Adrenal gland (tissue), 12 donors: ENCODE data around the gene SDK1. TPM values are rescaled to one million over a fixed set of nuclear protein-coding genes. Genes with fewer than 3 reads are reported as not detected.

Experiments
- DNase-seq, 7 donors: peaks; one replicate each; pipeline ENCODE4 v3.0.0-alpha.2; 2019 to 2020
- H3K27ac ChIP-seq, 5 donors: fragments of 200-600 bp; sonication (generic) in 4 of 5; 1 replicate in 3 of 5; 2 replicates in 2 of 5; pipeline versions ENCODE4 v1.5.1 to v1.8.0; 2016 to 2020; ENCODE audit warnings: mild to moderate bottlenecking in 1 of 5
- H3K27me3 ChIP-seq: fragments of 200-600 bp; 2 replicates; pipeline ENCODE4 v1.8.0; 2021
- H3K36me3 ChIP-seq, 2 donors: fragments of 200-600 bp; replicated peaks in 1 of 2; 1 replicate in 1 of 2; 2 replicates in 1 of 2; pipeline versions ENCODE4 v1.5.1 to v1.8.0; 2018 to 2022
- H3K4me1 ChIP-seq, 2 donors: fragments of 200-600 bp; replicated peaks in 1 of 2; 1 replicate in 1 of 2; 2 replicates in 1 of 2; pipeline versions ENCODE4 v1.5.1 to v1.8.0; 2018 to 2021
- H3K4me3 ChIP-seq, 4 donors: fragments of 200-600 bp; sonication (generic) in 3 of 4; one replicate each; pipeline ENCODE4 v1.5.1; 2016 to 2018
- H3K9me3 ChIP-seq, 3 donors: fragments of 200-600 bp; sonication (generic) in 1 of 3; replicated peaks in 1 of 3; 1 replicate in 2 of 3; 2 replicates in 1 of 3; pipeline versions ENCODE4 v1.5.1 to v1.8.0; 2016 to 2021
- POLR2A ChIP-seq, 2 donors: fragments of 450-650 bp; IDR thresholded peaks; one replicate each; pipeline ENCODE4 v1.6.1; 2017; ENCODE audit warnings: antibody characterized with exemption in 2 of 2, mild to moderate bottlenecking in 2 of 2, moderate library complexity in 1 of 2
- WGBS, 4 donors: extraction: QIAGEN DNeasy Blood & Tissue Kit in 2 of 4; methylation state at CpG; one replicate each; pipeline versions ENCODE4 v1.1.5 to v1.1.7; 2013 to 2017; 5-methylcytosine and 5-hydroxymethylcytosine counted together
- intact Hi-C, 2 donors: fragments of 100-400 bp; cut with DNase I; formaldehyde crosslinking; loops; one replicate each; pipeline versions ENCODE4 v1.14.1 to v1.15.0; 2022 to 2023
- polyA plus RNA-seq, 3 donors: library from polyadenylated mRNA; stranded (reverse); fragments of 200-250 nt in 2 of 3; fragments of 350-450 nt in 1 of 3; fragmentation: Illumina TruSeq in 1 of 3; extraction: RNeasy Lipid Tissue Mini Kit (QIAGEN cat#74804) in 1 of 3; gene quantifications; one replicate each; pipeline ENCODE4 v1.2.3, GENCODE V29; 2013 to 2014
- total RNA-seq, 9 donors: library from RNA; depleted of rRNA in 4 of 9; stranded (reverse); fragments of >200 nt in 4 of 9; fragments of 120-200 nt in 1 of 9; fragmentation: NEBNext Ultra II Directional in 1 of 9; extraction: Animal tissue kit (Norgen Biotek cat#: 25700) in 1 of 9; gene quantifications; one replicate each; pipeline versions ENCODE4 v1.1.0 to v1.2.4, GENCODE V29; 2013 to 2023
- TF ChIP-seq, protein P1 (sequence below), 6 experiments: fragments of 450-650 bp in 4 of 6; fragments of 200-600 bp in 2 of 6; sonication (generic) in 1 of 6; IDR thresholded peaks; 1 replicate in 5 of 6; 2 replicates in 1 of 6; pipeline versions ENCODE4 v1.5.1 to v1.8.0; 2016 to 2021; ENCODE audit warnings: antibody characterized with exemption in 6 of 6, mild to moderate bottlenecking in 2 of 6, moderate library complexity in 1 of 6
- donor health status: healthy with polysubstance abuse.
- donor health status: Bipolar disorder and iron deficiency.
- donor health status: DM: yes; HTN: yes; CAD: no.
- donor health status: DM: no; HTN: no; CAD: no.
- donor health status: DM: no; HTN: no; CAD: no.
- donor health status: DM: yes; HTN: yes; CAD: no.

SDK1 gene
- total and polyA plus RNA-seq, 12 donors: 0.50 to 3.6 (median 1.5) TPM

DNA sequence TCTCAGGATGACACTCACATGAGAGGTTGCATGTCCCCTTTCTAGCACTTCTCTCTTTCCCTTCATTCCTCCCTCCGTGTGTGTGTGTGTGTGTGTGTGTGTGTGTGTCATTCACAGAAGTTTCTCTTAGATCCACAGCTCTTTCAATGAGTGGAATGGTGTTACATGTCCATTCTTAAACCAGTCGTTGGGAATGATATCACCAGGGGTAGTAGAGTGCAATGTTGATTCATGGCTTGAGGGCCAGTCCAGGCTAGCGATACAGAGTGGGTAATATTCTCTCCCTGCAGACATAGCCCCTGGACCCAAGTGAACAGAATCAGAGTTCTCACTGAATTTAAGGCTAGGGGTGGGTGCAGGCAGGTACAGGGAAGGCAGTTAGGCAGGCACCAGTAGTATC is 187.8 kb downstream of the SDK1 start:
- intact Hi-C loops: no loop called here
- Histone ChIP-seq H3K27ac (no peak overlapping the region), H3K4me1 (no peaks in the 10 kb centered on the region), H3K36me3 (no peaks in the 10 kb centered on the region), H3K9me3 (no peaks in the 10 kb centered on the region), H3K27me3 (no peaks in the 10 kb centered on the region), H3K4me3 (no peak overlapping the region)
- WGBS, 4 donors: 36 to 64% (median 49%) methylated on average over 2 to 3 of the region's 3 CpGs
- DNase-seq: no peak
- no peak for TF ChIP-seq POLR2A (IDR thresholded peaks at IDR 0.05)
- TF ChIP-seq, protein P1, sequence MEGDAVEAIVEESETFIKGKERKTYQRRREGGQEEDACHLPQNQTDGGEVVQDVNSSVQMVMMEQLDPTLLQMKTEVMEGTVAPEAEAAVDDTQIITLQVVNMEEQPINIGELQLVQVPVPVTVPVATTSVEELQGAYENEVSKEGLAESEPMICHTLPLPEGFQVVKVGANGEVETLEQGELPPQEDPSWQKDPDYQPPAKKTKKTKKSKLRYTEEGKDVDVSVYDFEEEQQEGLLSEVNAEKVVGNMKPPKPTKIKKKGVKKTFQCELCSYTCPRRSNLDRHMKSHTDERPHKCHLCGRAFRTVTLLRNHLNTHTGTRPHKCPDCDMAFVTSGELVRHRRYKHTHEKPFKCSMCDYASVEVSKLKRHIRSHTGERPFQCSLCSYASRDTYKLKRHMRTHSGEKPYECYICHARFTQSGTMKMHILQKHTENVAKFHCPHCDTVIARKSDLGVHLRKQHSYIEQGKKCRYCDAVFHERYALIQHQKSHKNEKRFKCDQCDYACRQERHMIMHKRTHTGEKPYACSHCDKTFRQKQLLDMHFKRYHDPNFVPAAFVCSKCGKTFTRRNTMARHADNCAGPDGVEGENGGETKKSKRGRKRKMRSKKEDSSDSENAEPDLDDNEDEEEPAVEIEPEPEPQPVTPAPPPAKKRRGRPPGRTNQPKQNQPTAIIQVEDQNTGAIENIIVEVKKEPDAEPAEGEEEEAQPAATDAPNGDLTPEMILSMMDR (IDR thresholded peaks at IDR 0.05): no peak

DNA sequence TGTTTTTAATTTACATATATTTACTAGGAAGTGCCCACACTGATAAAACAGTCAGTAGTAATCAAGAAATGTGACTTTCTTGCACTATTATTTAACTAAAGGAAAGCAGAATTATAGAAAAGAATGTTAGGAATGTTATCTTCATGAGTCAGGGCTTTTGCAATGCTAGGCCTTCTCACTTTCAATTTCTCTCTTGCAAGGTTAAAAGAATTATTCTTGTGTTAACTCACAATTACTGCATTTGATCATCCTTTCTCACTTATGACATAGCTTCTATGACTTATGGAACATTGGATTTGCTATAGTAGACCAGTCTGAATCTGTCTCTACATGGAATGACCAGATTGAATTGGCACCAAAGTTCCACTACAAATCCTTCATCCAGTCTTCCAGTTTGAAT is 192.4 kb downstream of the SDK1 start:
- no peaks in the 10 kb centered on the region for H3K36me3 ChIP-seq
- intact Hi-C loops: no loop called here
- no peak overlapping the region for H3K4me3 ChIP-seq
- peak overlapping the region in 1 of 5 donors; percentile 45 for H3K27ac ChIP-seq
- no peak for TF ChIP-seq POLR2A (IDR thresholded peaks at IDR 0.05)
- TF ChIP-seq, protein P1 (IDR thresholded peaks at IDR 0.05): no peak
- H3K4me1 ChIP-seq: no peaks in the 10 kb centered on the region
- no peaks in the 10 kb centered on the region for H3K27me3 ChIP-seq
- DNase-seq: no peak
- no peaks in the 10 kb centered on the region for H3K9me3 ChIP-seq

DNA sequence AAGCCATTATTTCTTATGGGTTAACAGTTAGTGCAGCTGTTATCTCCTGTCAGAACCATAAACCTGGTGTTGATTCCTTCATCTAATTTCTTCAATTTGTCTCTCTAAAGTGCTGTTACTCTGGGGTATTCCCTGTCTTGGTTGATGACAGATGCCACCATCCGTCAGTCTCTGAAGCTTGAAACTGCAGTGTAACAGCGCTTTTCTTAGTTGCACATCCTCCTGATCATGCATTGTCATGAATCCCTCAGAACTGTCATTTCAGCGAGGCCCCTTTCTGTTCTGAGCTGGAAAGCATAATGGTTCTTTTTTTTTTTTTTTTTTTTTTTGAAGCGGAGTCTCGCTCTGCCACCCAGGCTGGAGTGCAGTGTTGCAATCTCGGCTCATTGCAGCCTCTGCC is 193.9 kb downstream of the SDK1 start:
- Histone ChIP-seq H3K27ac (no peak overlapping the region), H3K27me3 (no peaks in the 10 kb centered on the region), H3K4me3 (no peak overlapping the region), H3K4me1 (no peaks in the 10 kb centered on the region), H3K9me3 (no peaks in the 10 kb centered on the region), H3K36me3 (no peaks in the 10 kb centered on the region)
- intact Hi-C loops: no loop called here
- DNase-seq: no peak
- WGBS, 4 donors: 77 to 93% (median 88%) methylated on average over 6 of the region's 6 CpGs
- TF ChIP-seq POLR2A (IDR thresholded peaks at IDR 0.05): no peak
- TF ChIP-seq, protein P1 (IDR thresholded peaks at IDR 0.05): no peak

DNA sequence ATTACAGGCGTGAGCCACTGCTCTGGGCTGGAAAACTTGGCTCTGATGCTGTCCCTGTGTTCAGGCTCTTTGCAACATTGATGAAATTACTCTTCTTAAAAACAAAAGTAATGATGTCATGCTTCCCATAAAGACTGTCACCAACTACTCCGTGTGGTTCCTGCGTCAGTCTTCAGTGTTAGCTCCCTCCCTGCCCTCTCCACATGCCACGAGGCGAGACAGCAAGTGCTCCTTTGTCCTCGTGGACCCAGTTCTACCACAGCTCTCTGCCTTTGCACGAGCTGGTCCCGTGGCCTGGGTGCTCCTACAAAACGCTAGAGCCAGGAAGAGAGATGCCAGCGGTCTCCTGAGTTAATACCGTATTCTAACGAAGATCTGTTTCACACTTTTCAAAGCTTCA is 194.5 kb downstream of the SDK1 start:
- H3K27me3 ChIP-seq: no peaks in the 10 kb centered on the region
- peaks cover 0 to 4% (median 3%) of the 10 kb centered on the region in 3 donors for H3K9me3 ChIP-seq
- H3K36me3 ChIP-seq: no peaks in the 10 kb centered on the region
- no peak for TF ChIP-seq POLR2A (IDR thresholded peaks at IDR 0.05)
- TF ChIP-seq, protein P1 (IDR thresholded peaks at IDR 0.05): no peak
- 79 to 85% (median 82%) methylated on average over 12 of the region's 12 CpGs for WGBS, 4 donors
- H3K4me3 ChIP-seq: no peak overlapping the region
- no peaks in the 10 kb centered on the region for H3K4me1 ChIP-seq
- H3K27ac ChIP-seq: no peak overlapping the region
- intact Hi-C loops: no loop called here
- DNase-seq: no peak
